ENCODE results near the gene CREB5. TPM values are rescaled to one million over a fixed set of nuclear protein-coding genes. Genes with fewer than 3 reads are reported as not detected.
A peak's percentile ranks its signal among the peaks of the same experiment; 100 is the strongest.

The CREB5 gene
- total RNA-seq, 1 donor from 2014 or later = 4.6 TPM

- H3K4me1 Mint-ChIP-seq (ENCODE audit: low read depth) = no peaks in the 10 kb centered on the region
- H3K27ac Mint-ChIP-seq = no peak overlapping the region
- no peak overlapping the region for H3K4me3 Mint-ChIP-seq (ENCODE audit: low read depth)
- no peak for DNase-seq (ENCODE audit: low spot score, unreplicated experiment)
- peaks cover 3% of the 10 kb centered on the region for H3K27me3 Mint-ChIP-seq
- no peaks in the 10 kb centered on the region for H3K36me3 Mint-ChIP-seq (ENCODE audit: insufficient read depth)
- TF ChIP-seq, protein P1, sequence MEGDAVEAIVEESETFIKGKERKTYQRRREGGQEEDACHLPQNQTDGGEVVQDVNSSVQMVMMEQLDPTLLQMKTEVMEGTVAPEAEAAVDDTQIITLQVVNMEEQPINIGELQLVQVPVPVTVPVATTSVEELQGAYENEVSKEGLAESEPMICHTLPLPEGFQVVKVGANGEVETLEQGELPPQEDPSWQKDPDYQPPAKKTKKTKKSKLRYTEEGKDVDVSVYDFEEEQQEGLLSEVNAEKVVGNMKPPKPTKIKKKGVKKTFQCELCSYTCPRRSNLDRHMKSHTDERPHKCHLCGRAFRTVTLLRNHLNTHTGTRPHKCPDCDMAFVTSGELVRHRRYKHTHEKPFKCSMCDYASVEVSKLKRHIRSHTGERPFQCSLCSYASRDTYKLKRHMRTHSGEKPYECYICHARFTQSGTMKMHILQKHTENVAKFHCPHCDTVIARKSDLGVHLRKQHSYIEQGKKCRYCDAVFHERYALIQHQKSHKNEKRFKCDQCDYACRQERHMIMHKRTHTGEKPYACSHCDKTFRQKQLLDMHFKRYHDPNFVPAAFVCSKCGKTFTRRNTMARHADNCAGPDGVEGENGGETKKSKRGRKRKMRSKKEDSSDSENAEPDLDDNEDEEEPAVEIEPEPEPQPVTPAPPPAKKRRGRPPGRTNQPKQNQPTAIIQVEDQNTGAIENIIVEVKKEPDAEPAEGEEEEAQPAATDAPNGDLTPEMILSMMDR (IDR thresholded peaks at IDR 0.05; ENCODE audit: unreplicated experiment) = no peak
- H3K9me3 Mint-ChIP-seq (ENCODE audit: low read depth) = no peaks in the 10 kb centered on the region
These were observed 30.2 kb upstream of the CREB5 start for GRCh38 chr7:28382144-28382543.

DNA sequence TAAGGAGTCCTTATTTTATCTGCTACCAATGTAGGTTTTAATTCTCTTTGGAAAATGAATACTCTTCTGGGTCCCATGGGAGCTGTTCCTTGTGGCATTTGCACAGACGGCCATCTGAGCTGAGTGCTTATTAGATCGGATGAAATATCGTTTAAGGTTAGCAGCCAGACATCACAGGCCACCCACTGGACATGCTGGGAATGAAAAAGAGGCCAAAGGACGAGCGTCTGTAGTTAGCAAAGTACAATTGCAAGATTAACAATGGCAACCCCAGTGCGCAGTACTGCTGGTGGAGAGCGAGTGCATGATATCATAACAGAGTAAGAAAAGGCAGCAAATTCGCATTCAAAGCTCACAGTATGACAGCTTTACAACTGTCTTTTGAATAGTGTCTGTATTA is 28.3 kb upstream of the CREB5 start:
- Mint-ChIP-seq H3K36me3 (ENCODE audit: insufficient read depth) (no peaks in the 10 kb centered on the region), H3K27ac (no peak overlapping the region), H3K9me3 (ENCODE audit: low read depth) (no peaks in the 10 kb centered on the region), H3K4me3 (ENCODE audit: low read depth) (no peak overlapping the region), H3K27me3 (peaks cover 3% of the 10 kb centered on the region), H3K4me1 (ENCODE audit: low read depth) (no peaks in the 10 kb centered on the region)
- no peak for DNase-seq (ENCODE audit: low spot score, unreplicated experiment)
- TF ChIP-seq, protein P1 (IDR thresholded peaks at IDR 0.05; ENCODE audit: unreplicated experiment) = no peak

DNA sequence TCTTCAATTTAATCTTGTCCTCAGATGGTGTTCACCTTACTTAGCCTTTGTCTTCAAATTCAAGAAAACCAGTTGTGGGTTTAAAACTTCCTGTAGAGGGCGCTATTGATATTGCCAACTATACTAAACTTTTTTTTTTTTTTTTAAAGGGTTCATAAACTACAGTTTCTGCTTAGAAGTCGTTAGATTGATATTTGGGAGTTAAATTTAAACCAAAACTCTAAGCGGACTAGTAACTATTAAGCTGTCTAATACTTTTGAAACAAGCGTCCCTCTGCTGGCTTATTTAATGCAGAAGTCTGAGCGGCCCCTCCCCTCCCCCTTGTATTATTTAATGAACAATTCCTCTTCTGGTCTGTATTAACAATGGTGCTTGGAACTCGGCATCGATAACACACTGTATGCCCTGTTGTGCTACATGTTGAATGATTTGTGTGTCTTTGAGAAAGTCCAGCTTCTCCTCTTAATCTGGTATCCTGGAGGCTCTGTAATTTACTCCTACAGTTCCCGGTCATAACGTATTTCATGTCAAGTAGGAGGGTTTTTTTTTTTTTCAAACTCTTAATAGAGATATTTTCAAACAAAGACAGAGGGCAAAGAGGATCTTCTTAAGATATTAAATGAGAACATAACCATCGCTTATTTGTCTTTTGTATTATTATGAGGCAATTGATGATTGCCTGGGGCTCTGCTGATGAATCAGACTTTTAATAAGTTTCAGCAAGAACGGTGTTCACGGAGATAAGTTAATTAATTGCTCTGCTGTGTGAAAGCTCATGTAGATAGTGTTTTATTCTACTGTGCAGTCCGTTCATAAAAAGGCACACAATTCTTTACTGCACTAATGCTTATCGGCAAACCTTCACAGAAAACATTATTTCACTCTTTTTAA is 22.6 kb upstream of the CREB5 start:
- Mint-ChIP-seq H3K4me1 (ENCODE audit: low read depth) (peaks cover 5% of the 10 kb centered on the region), H3K27ac (no peak overlapping the region), H3K9me3 (ENCODE audit: low read depth) (no peaks in the 10 kb centered on the region), H3K36me3 (ENCODE audit: insufficient read depth) (no peaks in the 10 kb centered on the region), H3K27me3 (peaks cover 8% of the 10 kb centered on the region), H3K4me3 (ENCODE audit: low read depth) (no peak overlapping the region)
- DNase-seq (ENCODE audit: low spot score, unreplicated experiment) = no peak
- TF ChIP-seq, protein P1 (IDR thresholded peaks at IDR 0.05; ENCODE audit: unreplicated experiment) = peak; percentile 84

- TF ChIP-seq, protein P1 (IDR thresholded peaks at IDR 0.05; ENCODE audit: unreplicated experiment) = no peak
- Mint-ChIP-seq H3K4me3 (ENCODE audit: low read depth) (no peak overlapping the region), H3K36me3 (ENCODE audit: insufficient read depth) (no peaks in the 10 kb centered on the region), H3K27me3 (peaks cover 14% of the 10 kb centered on the region), H3K27ac (no peak overlapping the region), H3K4me1 (ENCODE audit: low read depth) (peaks cover 5% of the 10 kb centered on the region), H3K9me3 (ENCODE audit: low read depth) (no peaks in the 10 kb centered on the region)
- DNase-seq (ENCODE audit: low spot score, unreplicated experiment) = no peak
These were observed 21.9 kb upstream of the CREB5 start for GRCh38 chr7:28390426-28390825.

DNA sequence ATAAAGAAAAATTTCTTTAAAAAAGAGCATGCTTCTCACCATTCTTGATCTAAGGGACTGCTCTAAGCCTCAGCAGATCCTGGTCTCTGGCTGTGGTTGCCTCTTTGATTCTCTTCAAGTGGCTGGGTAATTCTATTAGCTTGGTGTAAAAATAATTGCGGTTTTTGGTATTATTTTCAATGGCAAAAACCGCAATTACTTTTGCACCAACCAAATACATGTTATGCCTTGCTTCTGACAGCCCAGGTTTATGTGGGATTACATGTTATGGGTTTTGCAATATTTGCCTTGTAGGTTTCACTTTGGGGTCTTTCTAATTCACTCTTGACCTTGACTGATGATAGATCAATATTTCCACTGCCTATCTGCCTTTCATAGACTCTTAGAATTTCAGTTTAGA is 20.0 kb upstream of the CREB5 start:
- Mint-ChIP-seq H3K27me3 (peaks cover 20% of the 10 kb centered on the region), H3K36me3 (ENCODE audit: insufficient read depth) (no peaks in the 10 kb centered on the region), H3K4me3 (ENCODE audit: low read depth) (no peak overlapping the region), H3K9me3 (ENCODE audit: low read depth) (no peaks in the 10 kb centered on the region), H3K4me1 (ENCODE audit: low read depth) (peaks cover 5% of the 10 kb centered on the region), H3K27ac (no peak overlapping the region)
- no peak for DNase-seq (ENCODE audit: low spot score, unreplicated experiment)
- TF ChIP-seq, protein P1 (IDR thresholded peaks at IDR 0.05; ENCODE audit: unreplicated experiment) = no peak

Data from progenitor cell of endocrine pancreas (in vitro differentiated cells).